ENCODE data around the gene NDUFS2.
A peak's percentile ranks its signal among the peaks of the same experiment; 100 is the strongest.

The NDUFS2 gene

DNA sequence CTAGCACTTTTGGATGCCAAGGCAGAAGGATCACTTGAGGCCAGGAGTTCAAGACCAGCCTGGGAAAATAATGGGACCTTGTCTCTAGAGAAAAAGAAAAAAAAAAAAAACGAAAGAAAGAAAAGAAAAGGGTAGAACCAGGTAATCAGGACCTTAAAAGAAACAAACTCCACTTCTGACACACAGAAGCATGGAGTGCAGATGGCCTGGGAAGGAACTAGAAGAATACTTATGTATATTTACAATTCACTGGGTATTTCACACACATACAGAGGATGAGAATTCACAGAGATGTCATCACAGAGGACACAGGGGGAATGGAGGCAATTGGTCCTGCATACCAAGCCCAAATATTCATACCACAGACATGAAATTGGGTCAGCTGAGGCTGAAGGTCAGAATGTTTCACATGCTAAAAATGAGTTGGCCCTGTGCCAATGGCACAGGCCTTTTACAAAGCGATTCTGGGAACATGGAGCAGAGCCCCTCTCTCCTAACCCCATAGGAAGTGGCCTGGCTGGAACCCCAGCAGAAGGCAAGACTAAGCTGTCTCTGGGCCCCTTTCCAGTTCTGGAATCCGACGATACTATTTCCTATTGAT is 29.3 kb upstream of the NDUFS2 start:
- no peak for DNase-seq

DNA sequence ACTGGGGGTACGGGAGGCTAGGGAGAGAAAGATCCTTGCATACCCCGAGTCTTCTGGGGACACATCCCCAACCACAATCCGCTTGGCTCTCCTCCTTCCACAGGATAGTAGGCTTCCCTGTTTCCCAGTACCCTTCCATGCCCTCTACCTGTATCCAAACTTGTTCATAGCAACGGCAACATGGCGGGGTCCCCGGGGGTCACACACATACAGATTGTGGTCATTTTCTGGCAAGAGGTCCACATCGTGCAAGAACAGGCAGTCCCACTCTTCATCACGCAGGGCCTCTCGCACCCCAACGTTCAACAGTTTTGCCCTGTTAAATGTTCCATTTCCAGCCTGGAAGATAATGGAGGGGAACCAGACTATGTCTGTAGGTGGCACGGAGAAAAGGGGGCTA is 28.5 kb upstream of the NDUFS2 start:
- no peak for DNase-seq

DNA sequence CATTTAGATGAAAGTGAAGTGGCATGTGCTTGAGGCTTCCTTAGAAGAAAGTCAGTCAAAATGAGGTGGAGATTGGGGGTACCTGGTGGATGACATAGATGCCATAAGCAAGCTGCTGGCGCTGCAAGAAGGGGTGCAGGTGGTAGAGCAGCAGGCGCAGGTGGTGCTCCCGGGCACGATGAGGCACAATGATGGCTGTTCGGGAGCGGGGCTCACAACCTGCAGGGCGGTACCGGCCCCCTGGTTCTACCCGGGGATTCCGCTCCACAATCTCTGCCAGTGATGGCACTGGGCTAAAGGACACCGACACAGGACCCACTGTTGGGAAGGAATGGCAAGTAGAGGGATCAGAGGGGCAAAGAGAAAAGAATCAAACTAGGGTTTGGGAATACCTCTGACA is 27.3 kb upstream of the NDUFS2 start:
- no peak for DNase-seq

DNA sequence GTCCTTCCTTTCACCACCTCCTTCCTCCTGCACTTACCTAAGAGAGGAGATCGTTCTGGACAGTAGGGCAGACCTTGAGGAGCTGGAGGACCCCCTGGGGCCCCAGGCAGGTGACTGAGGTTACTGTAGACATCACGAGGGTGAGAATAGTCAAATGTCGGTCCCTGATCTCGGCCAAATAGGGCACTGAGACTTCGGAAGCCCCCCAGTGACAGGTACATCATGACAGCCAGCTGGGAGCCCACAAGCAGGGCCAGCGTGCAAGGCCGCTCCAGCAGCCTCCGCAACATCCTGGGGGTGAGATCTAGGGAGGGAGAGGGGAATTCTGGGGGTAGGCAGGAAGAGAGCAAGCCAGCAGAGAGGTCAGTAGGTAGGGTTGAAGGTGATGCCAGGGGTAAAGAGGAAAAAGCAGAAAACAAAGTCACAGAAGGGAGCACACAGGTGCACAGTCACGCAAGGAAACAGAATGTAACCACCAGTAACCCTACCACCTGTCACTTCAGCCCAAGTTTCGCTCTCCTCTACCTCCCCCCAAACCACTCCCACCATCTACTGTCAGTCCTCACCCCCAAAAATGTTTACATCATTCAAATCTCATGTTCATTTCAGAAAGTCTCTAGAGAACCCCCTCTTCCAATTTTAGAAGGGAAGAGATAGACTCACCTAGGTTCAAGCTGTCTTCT is 26.3 kb upstream of the NDUFS2 start:
- no peak for DNase-seq

DNA sequence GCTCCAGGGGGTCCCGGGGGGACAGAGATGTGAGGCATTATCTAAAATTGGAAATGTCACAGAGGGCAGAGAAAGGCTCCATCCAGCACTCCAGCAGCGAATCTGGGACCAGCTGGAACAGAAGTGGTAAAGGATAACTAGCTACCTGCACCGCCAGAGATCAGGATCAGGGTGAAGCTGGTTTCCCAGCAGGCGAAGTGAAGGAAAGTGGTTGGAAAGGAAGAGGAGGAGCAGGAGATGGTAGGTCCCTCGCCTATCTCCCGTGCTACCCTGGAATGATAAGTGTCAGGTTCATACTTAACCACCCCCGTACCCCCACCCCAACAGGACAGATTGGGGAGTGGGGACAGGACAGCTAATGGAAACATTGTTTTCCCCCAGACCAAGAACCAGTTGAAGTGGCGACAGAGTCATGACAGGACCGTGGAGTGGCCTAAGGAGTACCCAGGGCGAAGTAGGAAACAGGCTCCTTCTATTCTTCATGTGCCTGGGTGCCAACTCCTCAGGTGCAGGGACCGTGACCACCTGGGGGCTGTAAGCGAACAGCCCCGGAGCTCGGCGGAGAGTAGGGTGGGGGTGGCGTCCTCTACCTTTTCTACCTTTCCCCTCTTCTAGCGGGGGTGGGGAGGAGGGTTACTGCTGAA is 25.6 kb upstream of the NDUFS2 start:
- DNase-seq: no peak

DNA sequence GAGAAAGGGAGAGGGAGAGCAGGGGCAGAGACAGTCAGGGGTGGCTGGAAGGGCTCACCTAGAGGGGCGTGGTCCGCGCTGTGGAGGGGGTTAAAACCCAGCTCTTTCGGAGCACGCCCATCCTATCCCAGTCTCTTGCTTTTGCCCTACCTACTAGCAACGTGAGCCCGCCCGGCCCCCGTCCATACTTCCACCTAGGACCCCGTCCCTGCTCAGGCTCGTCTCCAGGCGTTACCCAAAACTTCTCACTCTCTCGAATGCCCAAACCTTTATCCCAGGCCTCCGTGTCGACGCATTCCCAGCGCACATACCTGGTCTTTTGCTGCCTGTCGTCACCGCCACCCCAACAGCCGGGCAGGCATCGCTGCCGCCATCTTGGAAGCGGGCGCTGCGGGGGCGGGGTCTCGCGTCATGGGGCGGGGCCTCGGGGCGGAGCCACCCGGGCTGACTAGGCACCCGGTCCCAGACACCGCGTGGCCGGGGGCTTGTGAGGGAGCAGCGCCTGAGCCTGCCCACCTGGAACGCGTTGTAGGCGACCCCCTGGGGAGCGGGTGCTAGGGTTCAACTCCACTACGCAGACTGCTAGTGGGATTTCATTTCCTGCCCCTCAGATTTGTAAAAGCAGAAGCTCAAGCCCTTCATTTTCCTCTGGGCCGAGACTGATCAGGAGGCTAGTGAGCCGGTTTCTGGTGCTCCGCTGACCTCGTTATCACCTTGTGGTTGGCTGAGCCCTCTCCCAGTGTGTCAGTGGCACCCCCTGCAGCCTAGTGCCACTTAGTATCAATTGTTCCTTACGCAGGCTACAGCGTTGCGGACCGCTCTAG is 24.8 kb upstream of the NDUFS2 start, which contains the start of gene B4GALT3:
Gene B4GALT3 (minus strand): TSS at position 396 of the 824 bp plus-strand sequence. CDS start 1,447 bp downstream, outside the sequence.
- peak; percentile 58 for DNase-seq

DNA sequence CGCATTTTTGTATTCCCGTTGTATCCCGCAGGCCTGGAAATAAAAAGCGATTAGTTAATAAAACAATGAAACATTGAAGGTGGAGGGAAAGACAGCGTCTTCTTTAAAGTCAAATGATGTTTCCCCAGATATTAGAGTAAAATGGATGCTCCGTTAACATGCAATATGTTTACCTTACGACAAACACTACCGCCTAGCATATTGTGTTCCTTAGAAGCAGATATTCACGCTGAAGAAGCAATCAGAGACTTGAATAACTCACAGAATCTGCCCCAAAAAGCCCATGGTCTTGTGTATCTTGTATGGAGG is 24.3 kb upstream of the NDUFS2 start:
- no peak for DNase-seq

DNA sequence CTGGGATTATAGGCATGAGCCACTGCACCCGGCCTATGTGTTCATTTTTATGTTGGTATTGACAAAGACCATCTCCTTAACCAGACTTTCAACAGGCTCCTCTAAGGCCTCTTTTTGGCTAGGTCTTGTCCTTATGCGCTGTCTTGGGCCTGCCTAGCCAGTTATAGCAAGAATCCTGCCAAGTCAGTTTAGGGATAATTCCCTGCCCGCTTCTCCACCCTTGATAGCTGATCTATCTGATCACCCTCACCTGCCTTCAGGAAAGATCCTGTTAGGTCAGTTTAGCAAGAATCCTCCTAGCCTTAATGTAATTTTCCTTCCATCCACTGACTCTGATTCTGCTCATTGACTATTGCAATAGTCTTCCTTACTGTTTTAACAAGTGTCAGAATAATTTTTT is 22.5 kb upstream of the NDUFS2 start:
- no peak for DNase-seq

DNA sequence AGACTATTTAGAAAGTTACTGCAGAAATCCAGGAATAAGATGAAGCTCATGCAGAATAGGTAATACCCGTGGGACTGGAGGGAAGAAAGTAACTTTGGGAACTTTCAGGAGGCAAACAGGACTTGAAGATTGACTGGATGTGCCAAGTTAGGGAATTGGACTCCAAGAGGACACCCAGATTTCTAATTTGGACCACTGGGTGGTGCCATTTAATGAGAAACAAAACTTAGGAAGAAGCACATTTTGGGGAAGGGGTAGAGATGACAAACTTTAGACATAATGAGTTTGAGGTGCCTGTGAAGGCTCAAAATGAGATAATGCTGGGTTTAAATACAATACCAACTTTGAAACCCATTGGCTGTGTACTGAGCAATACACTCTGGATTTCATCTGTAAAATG is 21.5 kb upstream of the NDUFS2 start:
- DNase-seq: no peak

DNA sequence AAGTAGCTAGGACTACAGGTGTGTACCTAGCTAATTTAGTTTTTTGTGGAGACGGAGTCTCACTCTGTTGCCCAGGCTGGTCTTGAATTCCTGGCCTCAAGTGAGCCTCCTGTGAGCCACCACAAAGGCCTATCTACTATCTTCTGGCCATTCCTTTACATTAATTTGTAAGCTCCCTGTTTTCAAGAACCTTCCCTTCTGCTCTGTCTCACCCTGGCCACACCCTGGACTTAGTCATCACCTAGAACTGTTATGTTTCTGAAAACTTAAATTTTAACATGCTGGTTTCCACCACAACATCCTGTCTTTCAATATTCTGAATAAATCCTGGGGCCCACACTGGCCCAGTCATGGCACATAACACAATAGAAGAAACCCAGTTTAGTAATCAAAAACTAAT is 20.0 kb upstream of the NDUFS2 start:
- no peak for DNase-seq

DNA sequence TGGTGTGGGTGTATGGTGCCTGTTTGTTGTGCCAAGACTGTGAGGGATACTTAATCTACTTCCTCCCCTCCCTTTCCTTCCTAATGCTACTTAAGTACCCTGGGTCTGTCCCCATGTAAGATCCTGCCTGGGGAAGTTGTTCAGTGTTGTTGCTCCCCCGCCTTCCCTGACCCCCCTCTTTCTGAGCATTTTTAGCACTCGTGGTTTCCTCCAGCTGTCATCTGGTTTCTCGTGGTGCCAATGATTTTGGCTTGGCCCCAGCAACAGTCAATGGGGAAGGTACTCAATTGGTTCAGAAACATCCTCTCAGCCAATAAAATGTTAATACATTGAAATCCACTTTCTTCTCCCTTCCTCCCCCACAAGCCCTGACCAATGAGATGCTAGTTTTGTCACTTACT is 16.9 kb upstream of the NDUFS2 start:
- peak; percentile 28 for DNase-seq

DNA sequence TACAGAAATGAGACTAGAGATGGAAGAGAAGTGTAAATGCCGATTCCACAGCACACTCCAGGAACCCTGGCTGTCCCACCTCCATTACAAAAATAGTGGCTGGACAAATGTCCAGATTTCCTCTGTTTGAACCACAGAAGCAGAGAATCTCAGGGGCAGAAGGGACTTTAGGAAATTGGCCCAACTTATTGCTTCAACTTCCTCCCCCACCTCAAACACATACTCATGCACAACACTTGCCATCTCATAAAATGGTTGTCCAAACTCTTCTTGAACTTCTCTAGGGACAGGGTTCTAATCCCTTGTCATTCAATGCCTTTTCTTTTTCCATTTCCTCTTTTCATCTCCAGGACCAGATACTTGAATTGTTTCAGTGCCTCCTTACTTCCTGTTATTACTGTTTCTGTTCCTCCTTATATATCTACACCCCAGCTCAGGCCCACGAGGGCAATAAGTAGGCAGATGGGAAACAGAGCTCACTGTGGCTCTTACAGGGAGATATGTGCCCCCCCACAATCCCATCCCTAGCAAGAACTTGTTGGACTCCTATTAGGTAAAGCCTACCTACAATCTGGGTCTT is 16.3 kb upstream of the NDUFS2 start:
- DNase-seq: no peak

DNA sequence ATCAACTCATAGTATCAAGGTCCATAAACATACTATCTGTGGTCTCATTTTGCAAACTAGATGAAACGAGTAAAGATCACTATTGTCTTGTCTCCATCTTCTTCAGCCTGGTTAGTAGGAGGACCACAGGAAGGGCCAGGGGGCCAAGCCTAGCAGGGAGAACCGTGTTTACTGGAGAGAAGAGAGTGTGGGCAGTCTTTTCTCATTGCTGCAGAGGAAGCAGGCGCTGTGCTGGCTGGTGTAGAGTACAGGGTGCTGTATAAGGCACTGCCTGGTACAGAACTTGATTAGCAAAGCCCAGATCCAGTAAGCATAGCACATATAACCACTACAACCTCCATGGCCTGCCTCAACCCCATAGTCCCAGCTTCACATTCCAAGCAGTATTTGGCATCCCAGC is 14.9 kb upstream of the NDUFS2 start:
- DNase-seq: no peak

DNA sequence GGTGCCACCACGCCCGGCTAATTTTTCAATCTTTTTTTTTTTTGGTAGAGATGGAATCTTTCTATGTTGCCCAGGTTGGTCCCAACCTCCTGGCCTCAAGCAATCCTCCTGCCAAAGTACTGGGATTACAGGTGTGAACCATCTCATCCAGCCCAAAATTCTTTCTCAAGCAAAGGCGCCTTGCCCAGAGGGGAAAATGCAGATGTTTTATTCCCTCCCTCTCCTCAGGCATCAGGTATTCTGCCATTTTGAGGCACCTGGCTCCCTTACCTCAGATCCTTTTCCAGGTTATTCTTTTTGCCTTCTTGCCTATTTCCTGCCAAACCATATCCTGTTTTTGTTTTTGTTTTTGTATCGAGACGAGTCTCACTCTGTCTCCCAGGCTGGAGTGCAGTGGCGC is 13.8 kb upstream of the NDUFS2 start:
- DNase-seq: no peak

DNA sequence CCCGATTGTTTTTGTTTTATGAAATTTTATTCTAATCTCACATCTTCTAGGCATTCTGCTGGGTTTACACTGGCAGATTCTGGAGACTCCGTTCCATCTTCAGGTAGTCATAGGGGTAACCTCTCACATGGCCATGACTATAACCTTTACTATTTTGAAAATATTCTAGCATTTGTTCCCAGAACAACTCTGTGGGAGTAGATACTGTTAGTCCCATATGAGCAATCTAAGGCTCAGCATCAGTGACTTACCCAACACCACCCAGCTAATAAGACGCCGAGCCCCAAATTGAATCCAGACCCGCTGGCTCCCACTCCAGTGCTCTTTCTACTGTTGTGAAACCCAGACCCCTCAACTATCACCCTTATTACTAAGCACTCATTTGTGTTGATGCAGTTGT is 13.1 kb upstream of the NDUFS2 start:
- no peak for DNase-seq

DNA sequence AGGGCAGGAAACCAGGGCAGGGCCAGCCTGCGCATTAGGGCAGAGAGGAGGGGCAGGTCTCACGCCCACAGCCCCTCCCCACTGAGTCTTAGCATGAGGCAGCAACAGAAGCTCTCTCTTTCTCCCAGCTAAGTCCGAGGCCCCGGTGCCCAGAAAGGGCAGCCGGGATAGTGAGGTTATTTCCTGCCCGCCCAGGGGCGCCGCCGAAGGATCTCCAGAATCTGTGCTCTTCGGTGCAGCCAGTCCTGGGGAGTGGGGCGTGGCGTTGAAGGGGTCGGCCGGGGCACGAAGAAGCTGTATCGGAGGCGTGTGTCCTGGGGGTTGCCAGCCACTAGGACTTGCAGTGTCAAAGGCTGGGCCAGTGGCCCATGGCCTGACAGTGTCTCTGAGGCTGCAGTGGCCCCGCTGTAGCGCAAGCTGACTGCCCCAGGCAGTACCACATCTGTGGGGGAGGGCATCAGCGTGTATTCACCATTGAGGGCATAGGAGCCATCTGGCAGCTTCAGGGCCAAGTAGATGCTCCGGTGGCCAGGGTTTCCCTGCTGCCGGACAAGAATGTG is 11.1 kb upstream of the NDUFS2 start:
- no peak for DNase-seq

DNA sequence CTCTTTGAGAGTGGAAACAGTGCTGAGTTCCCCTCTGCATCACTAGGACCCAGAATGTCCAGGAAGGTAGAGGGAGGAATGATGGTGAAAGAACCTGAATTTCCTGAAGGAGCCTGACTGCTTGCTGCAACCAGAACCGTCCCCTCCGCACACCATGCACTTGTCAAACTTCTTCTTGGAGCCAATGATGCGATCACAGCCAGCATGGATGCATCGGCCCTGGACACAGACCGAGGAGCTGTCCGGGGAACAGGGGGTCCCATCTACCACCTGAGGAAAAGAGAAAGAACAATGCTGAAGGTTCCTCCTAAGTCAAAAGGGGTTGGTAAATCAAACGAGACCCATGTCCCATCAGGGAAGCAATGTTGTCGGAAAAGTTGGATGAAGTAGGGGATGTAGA is 10.2 kb upstream of the NDUFS2 start:
- no peak for DNase-seq

DNA sequence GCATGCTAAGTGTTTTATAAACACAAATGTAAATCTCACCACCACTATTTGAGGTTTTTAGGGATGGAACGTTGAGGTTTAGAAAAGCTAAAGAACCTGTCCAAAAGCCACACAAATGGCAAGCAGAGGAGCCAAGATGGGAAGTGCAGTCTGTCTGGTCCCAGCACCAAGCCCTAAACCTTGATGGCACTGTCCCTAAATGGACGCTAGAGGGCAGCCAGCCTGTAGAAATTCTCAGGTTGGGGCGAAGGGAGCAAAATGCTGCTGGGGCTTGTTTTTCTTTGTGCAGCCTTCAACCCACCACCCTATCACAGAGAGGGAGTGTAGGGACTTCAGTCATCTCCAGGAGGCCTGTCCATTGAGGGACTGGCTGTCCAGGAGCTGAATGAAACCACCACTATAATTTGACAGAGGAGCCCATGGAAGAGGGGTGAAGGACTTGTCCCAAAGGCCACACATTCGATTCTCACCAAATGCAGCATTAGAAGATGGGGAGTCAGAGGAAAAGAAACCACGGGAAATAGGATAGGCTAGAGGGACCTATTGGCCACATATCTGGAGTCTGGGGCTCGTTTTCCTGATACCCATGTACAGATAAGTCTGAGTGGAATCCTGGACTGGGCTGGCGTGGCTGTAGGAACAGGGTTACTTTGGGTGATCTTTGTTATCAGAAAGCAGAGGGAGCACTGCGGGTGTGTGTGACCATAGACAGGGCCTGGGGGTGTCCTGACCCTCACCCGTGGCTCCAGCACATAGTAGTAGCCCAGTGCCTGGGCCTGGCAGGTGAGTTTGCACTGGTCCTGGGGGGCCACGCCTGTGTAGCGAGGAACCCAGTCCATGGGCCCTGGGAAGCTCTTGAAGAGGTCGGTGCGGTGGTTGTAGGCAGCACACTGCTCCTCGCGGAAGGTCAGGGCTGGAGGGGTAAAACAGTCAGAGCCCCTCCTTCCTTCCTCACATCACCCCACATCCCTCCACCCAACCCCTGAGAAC is 9.4 kb upstream of the NDUFS2 start:
- peak; percentile 17 for DNase-seq

DNA sequence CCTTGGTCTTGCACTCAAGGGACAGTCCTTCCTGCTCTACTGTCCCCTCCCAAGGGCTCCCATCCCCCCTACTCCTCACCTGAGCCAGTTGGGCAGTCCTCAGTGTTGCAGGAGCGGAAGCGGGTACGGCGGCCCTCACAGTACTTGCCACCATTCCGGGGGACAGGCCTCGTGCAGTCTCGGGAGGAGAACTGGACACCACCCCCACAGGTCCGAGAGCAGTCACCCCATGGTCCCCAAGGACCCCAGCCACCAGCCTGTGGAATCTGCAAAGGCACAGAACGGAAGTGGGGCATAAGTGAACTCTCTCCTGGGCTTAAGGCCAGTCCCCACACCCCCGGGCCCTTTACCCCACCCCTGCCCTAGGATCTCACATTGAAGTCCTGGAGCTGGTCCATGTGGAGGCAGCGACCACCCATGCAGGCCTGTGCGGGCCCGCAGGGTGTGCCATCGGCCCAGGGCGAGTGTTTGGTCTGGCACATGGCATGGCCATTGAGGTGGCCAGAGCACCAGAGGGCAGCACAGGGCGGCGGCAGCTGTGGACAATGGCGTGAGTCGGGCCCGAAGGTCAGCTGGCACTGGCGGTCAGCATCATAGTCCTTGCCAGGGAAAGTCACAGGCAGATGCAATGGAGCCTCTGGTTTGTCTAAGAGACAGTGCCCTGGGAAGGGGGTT is 8.5 kb upstream of the NDUFS2 start:
- DNase-seq: no peak

DNA sequence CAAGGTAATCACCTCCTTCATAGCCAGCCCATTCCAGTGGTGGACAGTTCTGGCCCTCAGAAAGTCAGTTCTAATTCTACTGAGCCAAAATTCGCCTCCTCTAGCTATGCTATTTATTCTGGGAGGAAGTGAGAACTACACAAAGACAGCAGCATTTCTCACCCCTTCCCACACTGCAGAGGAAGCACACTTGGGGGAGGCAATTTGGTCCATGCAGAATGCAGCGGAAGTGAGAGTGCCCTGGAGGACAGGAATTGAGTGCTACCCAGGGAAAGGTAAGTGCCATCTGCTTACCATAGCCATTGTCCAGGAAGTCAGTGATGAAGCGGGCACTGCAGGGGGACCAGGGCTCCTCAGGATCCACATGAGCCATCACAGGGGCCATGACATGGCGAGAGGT is 7.0 kb upstream of the NDUFS2 start:
- DNase-seq: no peak

DNA sequence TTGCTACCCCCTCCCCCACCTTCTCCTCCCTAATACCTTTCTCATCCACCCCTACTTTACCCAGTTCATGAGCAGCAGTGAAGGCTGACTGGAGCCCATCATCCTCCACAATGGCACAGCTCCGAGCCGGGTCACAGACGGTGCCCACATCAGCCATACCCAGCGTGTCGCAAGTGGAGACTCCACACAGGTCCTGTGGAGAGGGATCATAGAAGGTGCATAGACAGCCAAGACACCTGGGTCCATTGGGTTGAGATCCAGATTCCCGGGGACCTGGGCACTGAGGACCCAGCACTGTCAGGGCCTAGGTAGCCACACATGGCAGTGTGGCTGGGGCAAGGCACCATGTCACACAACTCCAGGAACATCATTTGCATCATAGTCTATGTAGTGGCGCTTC is 6.1 kb upstream of the NDUFS2 start:
- no peak for DNase-seq
